ENCODE results near the gene TMEM184A. TPM values are rescaled to one million over a fixed set of nuclear protein-coding genes. Genes with fewer than 3 reads are reported as not detected.

The TMEM184A gene
- total and polyA plus RNA-seq, 8 donors: 1.00 to 9.7 (median 2.4) TPM

DNA sequence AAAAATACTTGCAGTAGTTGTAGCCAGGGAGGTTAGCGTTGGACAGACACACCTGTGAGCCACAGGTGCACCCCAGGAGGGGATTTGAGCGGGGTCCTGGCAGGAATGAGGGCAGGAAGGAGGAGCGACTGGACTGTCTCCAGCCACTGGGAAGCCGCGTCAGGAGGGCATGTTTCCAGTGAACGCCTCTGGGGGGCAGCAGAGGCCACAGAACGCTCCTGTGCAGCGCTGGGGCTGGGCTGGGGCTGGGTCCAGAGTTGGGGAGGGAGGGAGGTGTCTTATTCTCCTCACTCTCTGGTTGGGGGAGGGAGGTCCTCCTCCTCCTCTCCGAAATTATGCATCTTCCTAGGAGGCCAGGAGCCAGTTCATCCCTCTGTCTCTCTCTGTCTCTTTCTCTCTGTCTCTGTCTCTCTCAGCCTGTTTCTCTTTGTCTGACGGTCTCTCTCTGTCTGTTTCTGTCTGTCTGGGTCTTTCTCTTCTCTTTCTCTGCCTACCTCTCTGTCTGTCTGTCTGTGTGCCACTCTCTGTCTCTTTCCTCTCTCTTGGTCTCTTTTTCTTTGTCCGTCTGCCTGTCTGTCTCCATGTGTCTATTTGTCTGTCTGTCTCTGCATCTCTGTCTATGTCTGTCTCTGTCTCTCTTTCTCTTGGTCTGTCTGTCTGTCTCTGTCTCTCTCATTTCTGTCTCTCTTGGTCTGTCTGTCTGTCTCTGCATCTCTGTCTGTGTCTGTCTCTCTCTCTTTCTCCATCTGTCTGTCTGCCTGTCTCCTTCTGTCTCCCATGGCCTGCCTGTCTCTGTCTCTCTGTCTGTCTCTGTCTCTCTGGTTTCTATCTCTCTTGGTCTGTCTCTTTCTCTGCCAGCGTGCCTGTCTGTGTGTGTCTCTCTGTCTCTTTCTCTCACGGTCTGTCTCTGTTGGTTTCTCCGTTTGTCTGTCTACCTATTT lies 23.7 kb upstream of the TMEM184A start:
- H3K27ac ChIP-seq: no peak overlapping the region
- no peaks in the 10 kb centered on the region for H3K27me3 ChIP-seq
- TF ChIP-seq CTCF (IDR thresholded peaks at IDR 0.05): peak; percentile 60 to 86
- no peak overlapping the region for H3K4me3 ChIP-seq
- intact Hi-C loops (cut with DNase I): no loop called here
- peak; percentile 42 to 93 (median 74) for DNase-seq
- no peaks in the 10 kb centered on the region for H3K9me3 ChIP-seq
- ATAC-seq: peak; percentile 99
- no peaks in the 10 kb centered on the region for H3K36me3 ChIP-seq
- H3K4me1 ChIP-seq: peaks cover 0 to 8% of the 10 kb centered on the region in 2 donors

DNA sequence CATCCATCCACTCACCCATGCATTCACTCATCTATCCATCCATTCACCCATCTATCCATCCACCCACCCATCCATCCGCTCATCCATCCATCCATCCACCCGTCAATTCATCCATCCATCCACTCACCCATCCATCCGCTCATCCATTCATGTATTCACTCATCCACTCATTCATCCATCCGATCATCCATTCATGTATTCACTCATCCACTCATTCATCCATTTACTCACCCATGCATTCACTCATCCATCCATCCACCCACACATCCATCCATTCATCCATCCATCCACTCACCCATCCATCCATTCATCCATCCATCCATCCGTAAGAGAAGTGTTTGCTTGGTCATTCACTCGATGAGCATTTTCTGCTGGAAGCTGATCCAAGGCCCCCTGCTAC lies 22.5 kb upstream of the TMEM184A start:
- H3K4me1 ChIP-seq: peaks cover 0 to 8% of the 10 kb centered on the region in 2 donors
- no peak for TF ChIP-seq CTCF (IDR thresholded peaks at IDR 0.05)
- H3K36me3 ChIP-seq: no peaks in the 10 kb centered on the region
- no peak for ATAC-seq
- H3K27ac ChIP-seq: no peak overlapping the region
- H3K9me3 ChIP-seq: no peaks in the 10 kb centered on the region
- DNase-seq: no peak
- H3K4me3 ChIP-seq: no peak overlapping the region
- intact Hi-C loops (cut with DNase I): no loop called here
- no peaks in the 10 kb centered on the region for H3K27me3 ChIP-seq

GRCh38 chr7:1576521-1577253 lies 20.7 kb upstream of the TMEM184A start:
- ATAC-seq: no peak
- Histone ChIP-seq H3K27me3 (no peaks in the 10 kb centered on the region), H3K27ac (no peak overlapping the region), H3K4me3 (no peak overlapping the region), H3K9me3 (no peaks in the 10 kb centered on the region), H3K36me3 (no peaks in the 10 kb centered on the region), H3K4me1 (peaks cover 0 to 10% of the 10 kb centered on the region in 2 donors)
- TF ChIP-seq CTCF (IDR thresholded peaks at IDR 0.05): no peak
- intact Hi-C loops (cut with DNase I): no loop called here
- no peak for DNase-seq

- no peak for DNase-seq
- ATAC-seq: no peak
- H3K9me3 ChIP-seq: no peaks in the 10 kb centered on the region
- intact Hi-C loops (cut with DNase I): no loop called here
- H3K27ac ChIP-seq: no peak overlapping the region
- no peak overlapping the region for H3K4me3 ChIP-seq
- no peaks in the 10 kb centered on the region for H3K36me3 ChIP-seq
- H3K4me1 ChIP-seq: peaks cover 4 to 19% of the 10 kb centered on the region in 2 donors
- no peaks in the 10 kb centered on the region for H3K27me3 ChIP-seq
- no peak for TF ChIP-seq CTCF (IDR thresholded peaks at IDR 0.05)
These were observed 19.8 kb upstream of the TMEM184A start for GRCh38 chr7:1575809-1576208.
